Activated naive CD4-positive, alpha-beta T cell treated with anti-CD3 and anti-CD28 coated beads, Interleukin-2, amount 10 ng/mL, durations not matched to agents 7 days and 5 days (primary cell): Measurements from ENCODE around the gene AFF3.

Experiments used
- CTCF ChIA-PET: fragments of 350-600 bp; sonication (Branson Sonifier 250); formaldehyde crosslinking; loops from one replicate; lab custom pipeline; 2021; ENCODE audit warnings: antibody characterized with exemption; lab: Charles Lee
- DNase-seq: peaks from one replicate; pipeline ENCODE4 v3.0.0-alpha.2; 2020
- H3K27ac Mint-ChIP-seq: one replicate; pipeline ENCODE4 v1.8.0; 2021; ENCODE audit warnings: mild to moderate bottlenecking, moderate library complexity, mixed read lengths
- H3K27me3 Mint-ChIP-seq: one replicate; pipeline ENCODE4 v1.8.0; 2021; ENCODE audit warnings: mild to moderate bottlenecking, mixed read lengths
- H3K36me3 Mint-ChIP-seq: one replicate; pipeline ENCODE4 v1.8.0; 2021; ENCODE audit warnings: mixed read lengths
- H3K4me1 Mint-ChIP-seq: one replicate; pipeline ENCODE4 v1.8.0; 2021; ENCODE audit warnings: mixed read lengths
- H3K4me3 Mint-ChIP-seq: one replicate; pipeline ENCODE4 v1.8.0; 2021; ENCODE audit warnings: mild to moderate bottlenecking, moderate library complexity, mixed read lengths
- H3K9me3 Mint-ChIP-seq: one replicate; pipeline ENCODE4 v1.8.0; 2021; ENCODE audit warnings: mixed read lengths

The AFF3 gene

GRCh38 chr2:99571954-99572353 lies 570.4 kb downstream of the AFF3 start:
- DNase-seq, result no peak
- no peaks in the 10 kb centered on the region for H3K27me3 Mint-ChIP-seq
- no peak overlapping the region for H3K4me3 Mint-ChIP-seq
- H3K9me3 Mint-ChIP-seq, result no peaks in the 10 kb centered on the region
- CTCF ChIA-PET, result no interaction called here
- peaks cover 1% of the 10 kb centered on the region for H3K36me3 Mint-ChIP-seq
- H3K4me1 Mint-ChIP-seq, result no peaks in the 10 kb centered on the region
- H3K27ac Mint-ChIP-seq, result no peak overlapping the region

GRCh38 chr2:99571533-99571932 lies 570.9 kb downstream of the AFF3 start:
- H3K27ac Mint-ChIP-seq, result no peak overlapping the region
- DNase-seq, result no peak
- peaks cover 1% of the 10 kb centered on the region for H3K36me3 Mint-ChIP-seq
- no peaks in the 10 kb centered on the region for H3K27me3 Mint-ChIP-seq
- no peaks in the 10 kb centered on the region for H3K4me1 Mint-ChIP-seq
- H3K4me3 Mint-ChIP-seq, result no peak overlapping the region
- H3K9me3 Mint-ChIP-seq, result no peaks in the 10 kb centered on the region
- CTCF ChIA-PET, result no interaction called here

GRCh38 chr2:99571021-99571420 lies 571.4 kb downstream of the AFF3 start:
- Mint-ChIP-seq H3K27ac (no peak overlapping the region), H3K36me3 (peaks cover 1% of the 10 kb centered on the region), H3K4me3 (no peak overlapping the region), H3K9me3 (no peaks in the 10 kb centered on the region), H3K4me1 (no peaks in the 10 kb centered on the region), H3K27me3 (no peaks in the 10 kb centered on the region)
- DNase-seq, result no peak
- CTCF ChIA-PET, result interaction anchor here (0.7 kb wide), 1 partner anchor 1349 kb away, joined by 3 read pairs; no protein-coding TSS in a partner anchor

- no peak for DNase-seq
- H3K27me3 Mint-ChIP-seq, result no peaks in the 10 kb centered on the region
- H3K9me3 Mint-ChIP-seq, result no peaks in the 10 kb centered on the region
- peaks cover 1% of the 10 kb centered on the region for H3K36me3 Mint-ChIP-seq
- CTCF ChIA-PET, result no interaction called here
- H3K27ac Mint-ChIP-seq, result no peak overlapping the region
- H3K4me3 Mint-ChIP-seq, result no peak overlapping the region
- no peaks in the 10 kb centered on the region for H3K4me1 Mint-ChIP-seq
Observed at GRCh38 chr2:99569386-99569785, 573.0 kb downstream of the AFF3 start.

- Mint-ChIP-seq H3K27me3 (no peaks in the 10 kb centered on the region), H3K4me3 (no peak overlapping the region), H3K9me3 (no peaks in the 10 kb centered on the region), H3K4me1 (no peaks in the 10 kb centered on the region), H3K27ac (no peak overlapping the region), H3K36me3 (peaks cover 1% of the 10 kb centered on the region)
- CTCF ChIA-PET, result no interaction called here
- no peak for DNase-seq
Observed at GRCh38 chr2:99565227-99565626, 577.2 kb downstream of the AFF3 start.

GRCh38 chr2:99562516-99562915 lies 579.9 kb downstream of the AFF3 start:
- Mint-ChIP-seq H3K4me1 (no peaks in the 10 kb centered on the region), H3K9me3 (no peaks in the 10 kb centered on the region), H3K4me3 (no peak overlapping the region), H3K27me3 (peaks cover 3% of the 10 kb centered on the region), H3K36me3 (peaks cover under 1% of the 10 kb centered on the region), H3K27ac (no peak overlapping the region)
- CTCF ChIA-PET, result no interaction called here
- DNase-seq, result no peak

GRCh38 chr2:99561804-99562203 lies 580.6 kb downstream of the AFF3 start:
- Mint-ChIP-seq H3K4me3 (no peak overlapping the region), H3K27ac (no peak overlapping the region), H3K27me3 (peaks cover 3% of the 10 kb centered on the region), H3K4me1 (no peaks in the 10 kb centered on the region), H3K36me3 (no peaks in the 10 kb centered on the region), H3K9me3 (no peaks in the 10 kb centered on the region)
- CTCF ChIA-PET, result interaction anchor here (0.8 to 1.0 kb wide), 2 partner anchors 12 to 819 kb away, joined by 3 read pairs; no protein-coding TSS in a partner anchor
- no peak for DNase-seq

GRCh38 chr2:99559075-99559662 lies 583.2 kb downstream of the AFF3 start:
- peak; percentile 87 for DNase-seq
- CTCF ChIA-PET, result interaction anchor here (0.6 to 4.8 kb wide), 12 partner anchors 8 to 829 kb away, joined by 3 to 52 read pairs (median 4); no protein-coding TSS in a partner anchor
- Mint-ChIP-seq H3K36me3 (no peaks in the 10 kb centered on the region), H3K9me3 (no peaks in the 10 kb centered on the region), H3K4me3 (no peak overlapping the region), H3K27ac (no peak overlapping the region), H3K27me3 (peaks cover 3% of the 10 kb centered on the region), H3K4me1 (no peaks in the 10 kb centered on the region)

GRCh38 chr2:99555404-99555803 lies 587.0 kb downstream of the AFF3 start:
- peaks cover 3% of the 10 kb centered on the region for H3K27me3 Mint-ChIP-seq
- no peak for DNase-seq
- no peaks in the 10 kb centered on the region for H3K9me3 Mint-ChIP-seq
- CTCF ChIA-PET, result no interaction called here
- H3K4me3 Mint-ChIP-seq, result no peak overlapping the region
- no peaks in the 10 kb centered on the region for H3K4me1 Mint-ChIP-seq
- no peaks in the 10 kb centered on the region for H3K36me3 Mint-ChIP-seq
- H3K27ac Mint-ChIP-seq, result no peak overlapping the region

GRCh38 chr2:99554871-99555270 lies 587.5 kb downstream of the AFF3 start:
- H3K9me3 Mint-ChIP-seq, result no peaks in the 10 kb centered on the region
- H3K27me3 Mint-ChIP-seq, result peaks cover 2% of the 10 kb centered on the region
- no peak for DNase-seq
- H3K4me3 Mint-ChIP-seq, result no peak overlapping the region
- CTCF ChIA-PET, result no interaction called here
- no peaks in the 10 kb centered on the region for H3K4me1 Mint-ChIP-seq
- no peaks in the 10 kb centered on the region for H3K36me3 Mint-ChIP-seq
- no peak overlapping the region for H3K27ac Mint-ChIP-seq

- no peaks in the 10 kb centered on the region for H3K4me1 Mint-ChIP-seq
- H3K27ac Mint-ChIP-seq, result no peak overlapping the region
- no peaks in the 10 kb centered on the region for H3K9me3 Mint-ChIP-seq
- no peak for DNase-seq
- no peak overlapping the region for H3K4me3 Mint-ChIP-seq
- H3K36me3 Mint-ChIP-seq, result no peaks in the 10 kb centered on the region
- CTCF ChIA-PET, result no interaction called here
- H3K27me3 Mint-ChIP-seq, result no peaks in the 10 kb centered on the region
Observed at GRCh38 chr2:99554238-99554637, 588.2 kb downstream of the AFF3 start.

- CTCF ChIA-PET, result interaction anchor here (0.6 kb wide), 1 partner anchor 13 kb away, joined by 3 read pairs; no protein-coding TSS in a partner anchor
- H3K9me3 Mint-ChIP-seq, result no peaks in the 10 kb centered on the region
- no peak overlapping the region for H3K4me3 Mint-ChIP-seq
- DNase-seq, result no peak
- H3K4me1 Mint-ChIP-seq, result no peaks in the 10 kb centered on the region
- no peaks in the 10 kb centered on the region for H3K27me3 Mint-ChIP-seq
- H3K27ac Mint-ChIP-seq, result no peak overlapping the region
- H3K36me3 Mint-ChIP-seq, result no peaks in the 10 kb centered on the region
Observed at GRCh38 chr2:99552529-99552928, 589.9 kb downstream of the AFF3 start.

- Mint-ChIP-seq H3K27ac (no peak overlapping the region), H3K27me3 (no peaks in the 10 kb centered on the region), H3K36me3 (no peaks in the 10 kb centered on the region), H3K4me1 (no peaks in the 10 kb centered on the region), H3K4me3 (no peak overlapping the region), H3K9me3 (no peaks in the 10 kb centered on the region)
- CTCF ChIA-PET, result no interaction called here
- no peak for DNase-seq
Observed at GRCh38 chr2:99550368-99550767, 592.0 kb downstream of the AFF3 start.

GRCh38 chr2:99545604-99546003 lies 596.8 kb downstream of the AFF3 start:
- Mint-ChIP-seq H3K36me3 (no peaks in the 10 kb centered on the region), H3K4me1 (no peaks in the 10 kb centered on the region), H3K27me3 (peaks cover 8% of the 10 kb centered on the region), H3K27ac (no peak overlapping the region), H3K4me3 (no peak overlapping the region), H3K9me3 (no peaks in the 10 kb centered on the region)
- CTCF ChIA-PET, result no interaction called here
- DNase-seq, result no peak

GRCh38 chr2:99545066-99545465 lies 597.3 kb downstream of the AFF3 start:
- DNase-seq, result no peak
- Mint-ChIP-seq H3K4me1 (no peaks in the 10 kb centered on the region), H3K4me3 (no peak overlapping the region)

More at GRCh38 chr2:99545066-99545465, 597.3 kb downstream of the AFF3 start:
- no peaks in the 10 kb centered on the region for H3K9me3 Mint-ChIP-seq
- H3K27ac Mint-ChIP-seq, result no peak overlapping the region
- H3K36me3 Mint-ChIP-seq, result no peaks in the 10 kb centered on the region
- H3K27me3 Mint-ChIP-seq, result peaks cover 11% of the 10 kb centered on the region
- CTCF ChIA-PET, result no interaction called here
